ENCODE results near the gene MRPS21.

- TF ChIP-seq CTCF (IDR thresholded peaks at IDR 0.05; ENCODE audit: low read depth, low read length) (no peak), POLR2A (IDR thresholded peaks at IDR 0.05; ENCODE audit: extremely low read depth, insufficient read length) (no peak), MAX (IDR thresholded peaks at IDR 0.05; ENCODE audit: low read depth, low read length) (no peak), MYC (IDR thresholded peaks at IDR 0.05; ENCODE audit: low read depth, low read length) (no peak)
Observed at GRCh38 chr1:150281758-150282557, 11.7 kb upstream of the MRPS21 start, which contains the start of gene CIART.

All from NB4 (cell line).